GM18520 (cell line): ENCODE measurements around the gene GUK1.
"Not testable (repeated sequence)": the region's sequence is repeated elsewhere in the genome, so short reads cannot be mapped to it uniquely, and the experiment has no call there.

Source experiments
- ATAC-seq: cut with Tn5 transposase; IDR thresholded peaks from one replicate; pipeline ENCODE4 v1.9.1; 2021; ENCODE audit not compliant: unreplicated experiment

GUK1 gene

DNA sequence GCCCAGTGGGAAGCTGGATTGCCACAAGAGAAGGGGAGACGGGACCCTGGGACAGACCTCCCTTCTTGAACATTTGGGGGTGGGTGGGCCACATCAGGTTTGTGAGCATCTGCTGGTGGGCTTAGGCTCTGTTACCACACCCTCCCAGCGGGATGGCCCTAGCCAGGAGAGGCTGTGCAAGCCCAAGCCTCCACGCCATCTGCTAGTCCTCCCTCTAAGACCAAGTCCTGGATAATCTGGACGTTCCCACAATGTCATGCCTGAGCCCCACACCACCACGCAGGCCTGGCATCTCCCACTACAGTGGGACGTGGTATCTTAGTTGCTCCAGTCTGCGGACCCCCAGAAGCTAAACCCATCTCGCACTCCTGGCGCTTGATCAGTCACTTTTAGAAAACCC, 21.8 kb downstream of the GUK1 start:
- no peak for ATAC-seq

DNA sequence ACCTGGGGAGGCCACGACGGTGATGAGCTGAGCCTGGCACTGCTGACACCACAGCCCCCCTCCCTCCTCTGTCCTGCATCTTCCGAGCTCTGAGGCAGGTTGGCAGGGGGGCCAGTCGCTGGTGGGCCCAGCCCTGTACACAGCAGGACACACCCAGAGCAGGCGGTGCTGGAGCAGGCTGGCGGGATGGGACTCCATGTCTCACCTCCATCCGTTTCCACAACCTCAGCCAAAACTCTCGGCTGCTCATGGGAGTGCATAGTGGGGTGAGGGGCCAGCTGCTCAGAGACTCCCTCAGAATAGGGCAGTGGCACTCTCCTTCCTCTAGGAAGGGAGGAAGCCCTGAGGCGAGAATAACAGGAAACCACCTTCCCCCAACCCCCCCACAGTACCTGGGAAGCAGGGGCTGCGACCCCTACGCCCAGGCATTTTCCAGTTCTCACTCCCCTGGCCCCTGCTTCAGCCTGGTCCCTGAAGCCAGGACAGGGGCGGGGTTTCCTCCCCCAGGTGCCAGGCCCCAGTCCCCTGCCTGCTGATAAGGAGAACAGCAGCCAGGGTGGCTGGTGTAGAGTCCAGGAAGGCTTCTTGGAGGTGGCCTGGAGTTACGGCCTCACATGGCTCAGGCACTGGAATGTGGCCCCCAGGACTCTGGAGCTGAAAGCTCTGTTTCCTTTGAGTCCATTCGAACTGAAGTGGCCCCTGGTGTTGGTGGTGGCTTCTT, 22.4 kb downstream of the GUK1 start:
- ATAC-seq = no peak

DNA sequence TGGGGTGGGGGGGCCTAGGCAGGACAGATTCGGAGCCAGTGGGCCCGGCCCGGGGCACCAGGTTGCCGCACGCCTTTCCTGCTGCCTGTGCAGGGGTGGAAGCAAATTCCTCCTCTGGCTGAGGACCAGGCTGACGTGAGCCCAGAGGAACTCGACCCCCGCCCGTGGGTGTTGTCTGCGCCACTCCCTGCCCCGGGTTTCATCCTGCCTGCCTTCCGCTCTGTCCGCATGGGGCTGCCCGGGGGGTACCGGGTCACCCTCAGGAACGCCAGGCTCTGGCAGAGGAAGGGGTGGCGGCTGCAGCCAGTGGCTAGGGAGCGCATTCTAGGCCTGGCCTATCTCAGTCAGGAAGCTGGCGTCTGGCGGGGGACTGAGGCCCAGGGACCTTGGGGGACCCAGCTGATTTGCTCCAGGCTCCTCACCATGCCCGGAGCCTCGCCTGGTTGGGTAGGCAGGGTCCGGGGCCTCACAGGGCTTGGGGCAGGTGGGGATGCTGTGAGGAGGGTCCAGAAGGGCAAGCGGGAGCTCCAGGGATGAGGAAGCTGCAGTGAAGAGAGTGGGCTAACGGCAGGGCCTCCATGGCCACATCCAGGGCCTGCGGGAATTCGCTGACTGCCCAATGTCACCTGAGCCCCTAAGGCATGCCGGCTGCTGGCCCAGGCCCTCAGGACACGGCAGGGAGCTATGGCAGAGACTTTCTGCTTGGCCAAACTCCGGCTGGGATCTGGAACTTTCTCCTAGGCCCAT, 23.1 kb downstream of the GUK1 start:
- ATAC-seq = no peak

DNA sequence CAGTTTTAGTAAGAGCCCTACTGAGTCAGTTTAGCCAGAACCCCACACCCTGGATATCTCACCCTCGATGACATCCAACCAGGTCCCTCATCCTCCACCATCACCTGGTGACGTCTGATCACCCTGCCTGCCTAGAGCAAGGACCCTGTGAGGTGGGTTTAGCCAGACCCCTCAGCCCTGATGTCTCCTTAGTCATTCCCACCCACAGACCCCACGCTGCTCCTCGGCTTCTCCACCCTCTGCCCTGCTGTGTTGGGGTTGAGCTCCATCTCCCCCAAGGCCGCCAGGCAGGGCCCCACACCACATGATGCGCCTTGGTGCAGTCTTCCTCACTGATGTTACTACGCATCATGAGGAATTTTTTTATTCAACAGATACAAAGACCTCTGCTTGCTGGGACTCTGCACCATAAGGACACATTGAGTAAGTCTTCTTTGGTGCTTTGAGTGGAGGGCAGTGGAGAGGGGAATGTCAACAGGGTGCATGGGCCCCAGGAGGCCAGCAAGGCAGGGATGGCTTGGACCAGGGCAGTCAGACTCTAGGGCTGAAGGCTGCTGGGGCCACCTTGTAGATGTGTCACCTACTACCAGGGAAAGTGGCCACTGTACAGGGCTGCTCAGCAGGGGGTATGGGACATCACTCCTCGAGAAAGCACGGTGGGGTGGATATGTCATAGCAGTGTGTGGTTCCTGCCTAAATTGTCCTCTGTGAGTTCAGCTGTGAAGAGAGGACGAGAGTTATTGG, 23.9 kb downstream of the GUK1 start:
- no peak for ATAC-seq

DNA sequence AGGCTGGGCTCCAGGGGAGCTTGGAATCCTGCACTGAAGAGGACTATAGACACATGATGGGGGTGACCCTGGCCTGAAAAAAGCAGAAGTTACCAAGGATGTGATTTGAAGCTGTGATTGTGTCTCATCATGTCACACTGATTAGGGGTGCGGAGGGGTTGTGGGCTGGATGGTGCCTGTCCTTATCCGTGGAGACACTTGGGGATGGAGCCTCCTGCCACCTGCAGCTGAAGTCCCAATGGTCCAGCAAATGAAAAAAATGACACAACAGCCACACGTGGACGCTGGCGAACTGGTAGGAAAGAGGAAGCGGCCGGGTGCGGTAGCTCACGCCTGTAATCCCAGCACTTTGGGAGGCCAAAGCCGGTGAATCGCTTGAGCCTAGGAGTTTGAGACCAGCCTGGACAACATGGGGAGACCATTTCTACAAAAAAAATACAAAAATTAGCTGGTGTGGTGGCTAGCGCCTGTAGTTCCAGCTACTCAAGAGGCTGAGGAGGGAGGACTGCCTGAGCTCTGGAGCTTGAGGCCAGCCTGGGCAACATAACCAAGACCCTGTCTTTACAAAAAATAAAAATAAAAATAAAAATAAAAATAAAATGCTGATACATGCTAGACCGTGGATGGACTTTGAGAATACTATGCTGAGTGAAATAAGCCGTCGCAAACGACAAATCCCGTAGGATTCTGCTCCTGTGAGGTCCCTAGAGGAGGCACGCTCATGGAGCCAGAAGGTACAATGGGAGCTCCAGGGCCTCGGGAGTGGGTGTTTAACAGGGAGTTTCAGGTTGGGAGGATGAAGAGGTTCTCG, 24.7 kb downstream of the GUK1 start:
- ATAC-seq = no peak

DNA sequence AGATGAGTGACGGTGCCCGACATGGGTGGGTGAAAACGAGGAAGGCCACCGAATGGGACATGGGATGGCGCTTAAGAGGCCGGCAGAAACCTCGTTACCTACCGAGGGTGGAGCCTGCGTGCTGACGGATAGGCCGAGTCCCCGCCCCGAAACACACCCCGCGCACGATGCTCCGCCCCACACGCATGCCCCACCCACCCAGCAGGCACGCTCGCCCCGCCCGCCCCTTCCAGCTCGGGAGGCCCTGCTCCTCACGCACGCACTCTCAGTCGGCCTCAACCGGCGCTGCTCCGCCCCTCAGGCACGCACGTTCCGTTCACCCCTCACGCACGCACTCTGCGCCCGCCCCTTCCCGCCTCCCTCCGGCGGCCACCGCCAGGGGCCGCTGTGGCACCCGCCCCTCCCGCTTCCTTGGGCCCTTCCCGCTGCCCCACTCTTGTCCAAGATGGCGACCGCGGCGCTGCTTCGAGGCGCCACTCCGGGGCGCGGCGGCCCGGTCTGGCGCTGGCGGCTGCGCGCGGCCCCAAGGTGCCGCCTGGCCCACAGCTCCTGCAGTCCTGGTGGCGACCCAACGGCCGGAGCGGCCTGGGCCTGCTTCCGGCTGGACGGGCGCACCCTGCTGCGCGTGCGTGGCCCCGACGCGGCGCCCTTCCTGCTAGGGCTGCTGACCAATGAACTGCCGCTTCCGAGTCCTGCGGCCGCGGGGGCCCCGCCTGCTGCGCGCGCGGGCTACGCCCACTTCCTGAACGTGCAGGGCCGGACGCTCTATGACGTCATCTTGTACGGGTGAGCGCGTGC, 25.5 kb downstream of the GUK1 start, which contains the start of gene IBA57:
IBA57 (plus strand) TSS at position 433 of the 798 bp plus-strand sequence; CDS start at position 446, 13 bp downstream.
- ATAC-seq = peak; percentile 79

DNA sequence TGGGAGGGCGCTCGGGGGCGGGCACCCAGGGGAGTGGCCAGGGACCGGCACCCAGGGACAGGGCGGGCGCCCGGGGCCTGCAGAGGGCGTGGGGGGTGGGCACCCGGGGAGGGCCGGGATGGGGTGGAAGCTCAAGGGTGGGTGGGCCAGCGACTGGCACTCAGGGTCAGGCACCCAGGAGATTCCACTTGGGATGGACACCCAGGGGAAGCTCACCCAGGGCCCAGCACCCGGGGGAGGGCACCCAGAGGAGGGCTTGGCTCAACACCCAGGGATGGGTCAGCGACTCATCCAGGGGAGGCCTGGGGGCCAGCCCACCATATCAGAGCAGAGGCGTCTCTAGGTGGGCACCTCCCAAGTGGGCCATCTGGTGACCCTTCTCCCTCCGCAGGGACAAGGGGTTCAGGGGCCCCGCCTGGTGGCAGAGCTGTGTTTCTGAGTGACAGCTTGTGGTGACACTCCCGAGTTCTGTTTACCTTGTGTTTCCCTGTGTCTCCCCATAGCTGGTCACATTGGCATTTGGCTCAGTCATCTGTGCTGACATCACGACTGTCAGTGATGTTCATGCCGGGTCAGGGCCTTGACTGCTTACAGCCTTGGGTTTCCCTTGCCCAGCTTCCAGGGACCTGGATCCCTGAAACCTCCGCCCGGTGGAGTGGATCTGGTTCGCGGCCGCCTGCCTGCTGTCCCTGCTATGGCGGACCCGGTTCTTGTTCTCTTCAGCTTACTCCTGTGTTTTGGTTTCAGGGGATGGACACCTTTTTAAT, 26.3 kb downstream of the GUK1 start:
- ATAC-seq = peak; percentile 6

DNA sequence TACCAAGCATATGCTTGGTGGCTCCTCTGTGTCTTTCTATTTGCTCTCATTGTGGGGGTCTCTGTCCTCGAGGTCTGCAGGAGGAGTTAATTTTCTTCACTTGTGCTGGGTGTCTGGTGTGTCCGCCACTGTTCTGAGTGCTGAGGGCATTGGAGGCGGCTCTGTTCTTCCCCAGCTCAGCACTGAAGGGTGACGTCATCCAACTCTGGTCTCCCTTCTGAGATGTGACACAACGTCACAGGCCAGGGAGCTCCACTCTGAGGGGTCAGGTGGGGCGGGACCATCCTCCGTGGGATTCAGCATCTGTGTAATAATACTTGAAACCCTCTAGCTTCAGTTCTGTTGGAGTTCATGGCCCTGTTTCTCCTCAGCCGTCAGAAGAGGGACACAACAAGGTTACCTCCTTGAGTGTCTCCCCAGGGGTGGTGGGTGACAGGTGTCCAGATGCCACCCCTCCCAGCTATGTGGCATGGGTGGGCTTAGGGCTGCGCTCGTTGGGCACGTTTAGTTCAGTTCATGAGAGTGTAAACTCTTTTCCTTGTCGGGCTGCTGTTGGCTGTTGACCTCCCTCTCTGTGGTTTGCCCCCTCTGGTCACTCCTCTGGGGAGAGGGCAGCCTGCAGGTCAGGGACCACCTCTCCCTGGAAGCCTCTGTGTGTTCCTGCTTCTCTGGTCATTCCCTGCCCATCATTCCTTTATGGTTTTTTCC, 28.6 kb downstream of the GUK1 start:
- ATAC-seq = no peak

DNA sequence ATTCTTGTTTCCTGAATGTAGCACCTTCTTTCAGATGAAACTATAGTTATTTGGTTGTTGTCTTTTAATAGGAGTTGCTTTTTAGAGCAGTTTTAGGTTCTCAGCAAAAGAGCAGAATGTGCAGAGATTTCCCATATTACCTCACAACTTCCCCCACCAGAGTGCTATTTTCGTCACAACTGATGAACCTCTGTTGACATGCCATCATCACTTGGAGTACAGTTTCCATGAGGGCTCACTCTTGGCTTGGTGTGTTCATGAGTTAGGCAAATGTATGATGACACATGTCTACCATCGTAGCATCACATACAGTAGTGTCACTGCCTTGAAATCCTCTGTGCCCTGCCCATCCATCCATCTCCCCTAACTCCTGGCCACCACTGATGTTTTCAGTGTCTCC, 29.3 kb downstream of the GUK1 start:
- no peak for ATAC-seq

DNA sequence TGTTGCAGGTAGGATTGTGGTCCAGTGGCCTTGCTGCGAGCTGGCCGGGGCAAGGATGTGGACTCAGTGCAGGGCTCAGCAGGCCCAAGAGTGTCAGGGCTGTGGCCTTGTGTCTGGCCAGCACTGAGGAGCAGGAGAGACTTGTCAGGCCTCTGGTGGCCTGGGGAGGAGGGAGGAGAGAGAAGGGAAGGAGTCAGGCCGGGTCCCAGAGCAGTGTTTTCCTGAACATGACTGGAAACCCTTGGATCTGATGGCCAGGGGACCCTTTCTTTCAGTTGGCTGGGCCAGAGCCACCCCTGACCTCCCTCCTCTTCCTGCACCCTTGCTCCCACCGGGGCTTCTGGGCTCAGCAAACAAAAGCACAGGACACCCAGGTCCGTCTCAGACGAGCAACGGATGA, 30.6 kb downstream of the GUK1 start:
- ATAC-seq = no peak

DNA sequence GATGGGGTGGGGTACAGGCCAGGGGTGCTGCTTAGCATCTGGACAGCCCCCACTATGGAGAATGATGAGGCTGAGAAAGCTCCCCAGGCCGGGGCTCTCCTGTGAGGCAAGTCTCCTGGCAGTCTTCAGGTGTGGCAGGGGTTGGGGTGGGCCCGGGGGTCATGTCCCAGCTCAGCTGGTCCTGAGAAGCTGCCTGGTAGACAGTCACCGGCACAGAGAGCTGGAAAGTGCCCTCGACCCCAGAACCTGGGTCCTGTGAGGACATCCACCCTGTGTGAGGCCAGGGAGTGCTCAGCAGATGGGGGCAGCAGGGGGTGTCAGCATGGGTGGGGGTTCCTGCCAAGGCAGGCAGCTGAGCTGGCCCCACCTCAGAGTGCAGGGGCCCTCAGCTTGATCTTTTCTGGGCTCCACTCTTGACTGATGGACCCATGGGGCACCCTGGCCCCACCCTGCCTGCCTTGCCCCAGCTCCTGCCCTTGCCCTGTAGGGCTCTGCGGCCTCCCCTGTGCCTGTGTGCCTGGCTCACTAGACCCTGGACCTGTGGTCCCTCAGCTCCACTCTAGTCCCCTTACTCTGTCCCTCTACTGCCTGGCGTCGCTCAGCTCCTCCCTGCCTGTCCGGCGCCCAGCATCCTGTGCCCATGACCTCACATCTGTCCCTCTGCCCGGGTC, 31.3 kb downstream of the GUK1 start:
- ATAC-seq = no peak

DNA sequence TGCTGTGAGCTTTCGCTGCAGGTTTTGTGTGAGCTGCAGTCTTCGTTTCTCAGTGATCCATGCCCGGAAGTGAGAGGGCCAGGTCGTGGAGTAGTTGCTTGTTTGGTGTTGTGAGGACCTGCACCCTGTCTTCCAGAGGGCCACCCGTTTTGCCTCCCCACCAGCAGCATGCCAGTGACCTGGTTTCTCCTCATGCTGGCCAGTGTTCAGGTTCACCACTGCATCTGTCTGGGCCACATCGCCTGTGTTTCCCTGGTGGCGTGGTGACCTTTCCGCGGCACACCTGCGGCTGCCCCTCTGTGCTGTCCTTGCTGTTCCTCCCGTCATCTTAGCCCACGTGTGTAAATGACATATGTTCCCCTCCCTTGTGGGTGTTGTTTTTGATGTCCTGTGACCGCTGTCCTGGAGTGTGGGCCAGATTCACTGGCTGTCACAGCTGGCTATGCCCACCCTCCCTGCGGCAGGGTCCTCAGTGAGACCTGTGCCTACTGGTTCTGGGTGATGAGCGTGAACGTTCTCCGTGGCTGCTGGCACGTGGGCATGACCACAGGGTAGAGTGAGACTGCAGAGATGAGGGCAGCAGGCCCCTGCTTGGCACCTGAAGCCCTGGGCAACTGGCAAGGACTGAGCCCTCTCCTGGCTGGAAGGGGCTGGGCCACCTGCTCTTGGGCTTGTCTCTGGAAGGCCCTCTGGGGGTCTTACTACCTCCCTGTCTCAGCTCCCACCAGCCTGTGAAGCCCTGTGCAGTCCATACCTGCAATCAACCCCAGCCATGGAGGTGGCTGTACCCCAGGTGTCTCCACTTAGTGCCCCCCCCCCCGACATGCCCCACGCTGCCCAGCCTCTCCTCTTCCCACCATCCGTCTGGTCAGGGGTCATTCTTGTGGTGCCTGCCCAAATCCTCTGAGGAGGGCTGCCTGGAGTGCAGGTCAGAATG, 32.8 kb downstream of the GUK1 start:
- no peak for ATAC-seq

DNA sequence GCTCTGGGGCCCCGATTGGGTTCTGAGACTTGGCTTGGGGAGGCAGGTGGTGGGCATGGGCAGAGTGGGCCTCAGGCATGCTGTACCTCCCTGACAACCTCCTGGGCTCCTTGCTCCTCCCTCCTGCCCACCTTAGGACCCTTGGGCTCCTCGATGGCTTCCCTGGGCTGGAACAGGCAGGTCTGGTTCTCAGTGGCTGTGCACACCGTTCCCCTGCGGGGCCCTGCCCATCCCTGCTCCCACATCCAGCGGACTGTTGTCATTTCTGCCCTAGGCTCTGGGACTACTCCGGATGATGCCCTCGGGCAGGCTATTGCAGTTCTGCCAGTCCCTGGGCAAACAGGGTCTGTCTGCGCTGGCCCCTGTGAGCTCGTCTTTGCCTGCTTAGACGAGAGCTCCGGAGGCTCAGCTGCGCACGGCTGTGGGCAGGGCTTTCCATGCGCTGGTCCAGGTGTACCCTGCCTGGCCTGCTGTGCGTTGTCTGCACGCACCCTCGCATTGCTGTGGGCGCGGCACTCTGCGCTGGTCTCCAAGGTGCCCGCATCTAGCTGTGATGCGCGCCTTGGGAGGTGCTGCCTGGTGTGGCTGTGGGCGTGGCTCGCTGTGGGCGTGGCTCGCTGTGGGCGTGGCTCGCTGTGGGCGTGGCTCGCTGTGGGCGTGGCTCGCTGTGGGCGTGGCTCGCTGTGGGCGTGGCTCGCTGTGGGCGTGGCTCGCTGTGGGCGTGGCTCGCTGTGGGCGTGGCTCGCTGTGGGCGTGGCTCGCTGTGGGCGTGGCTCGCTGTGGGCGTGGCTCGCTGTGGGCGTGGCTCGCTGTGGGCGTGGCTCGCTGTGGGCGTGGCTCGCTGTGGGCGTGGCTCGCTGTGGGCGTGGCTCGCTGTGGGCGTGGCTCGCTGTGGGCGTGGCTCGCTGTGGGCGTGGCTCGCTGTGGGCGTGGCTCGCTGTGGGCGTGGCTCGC, 33.7 kb downstream of the GUK1 start:
- not testable (repeated sequence) for ATAC-seq

DNA sequence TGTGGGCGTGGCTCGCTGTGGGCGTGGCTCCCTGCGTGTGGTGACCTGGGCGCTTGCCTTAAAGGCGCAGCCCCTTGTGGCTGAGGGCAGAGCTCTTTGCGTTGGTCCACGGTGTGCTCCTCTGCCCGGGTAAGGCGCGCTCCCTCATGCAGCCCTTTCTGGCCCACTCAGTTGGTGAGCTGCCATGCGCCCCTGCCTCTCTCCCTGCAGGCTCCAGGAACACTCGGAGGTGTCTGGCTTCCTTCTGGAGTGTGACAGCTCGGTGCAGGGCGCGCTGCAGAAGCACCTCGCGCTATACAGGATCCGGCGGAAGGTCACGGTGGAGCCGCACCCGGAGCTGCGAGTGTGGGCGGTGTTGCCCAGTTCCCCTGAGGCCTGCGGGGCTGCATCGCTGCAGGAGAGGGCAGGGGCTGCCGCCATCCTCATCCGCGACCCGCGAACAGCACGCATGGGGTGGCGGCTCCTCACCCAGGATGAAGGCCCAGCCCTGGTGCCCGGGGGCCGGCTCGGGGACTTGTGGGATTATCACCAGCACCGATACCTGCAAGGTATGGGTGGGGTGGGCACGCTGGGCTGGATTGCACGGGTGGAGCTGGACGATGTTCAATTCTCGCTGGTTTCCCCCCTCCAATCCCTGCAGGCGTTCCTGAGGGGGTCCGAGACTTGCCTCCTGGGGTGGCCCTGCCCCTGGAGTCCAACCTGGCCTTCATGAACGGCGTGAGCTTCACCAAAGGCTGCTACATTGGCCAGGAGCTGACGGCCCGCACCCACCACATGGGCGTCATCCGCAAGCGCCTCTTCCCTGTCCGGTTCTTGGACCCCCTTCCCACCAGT, 34.6 kb downstream of the GUK1 start:
- ATAC-seq = no peak
